Stimulated activated CD4-positive, alpha-beta T cell treated with anti-CD3 and anti-CD28 coated beads, Interleukin-4, amount 100 ng/mL, for 24 hours (primary cell): ENCODE results near the gene CTXND1.

Experiments
- DNase-seq: peaks from one replicate; pipeline ENCODE4 v3.0.0-alpha.2; 2020

Gene CTXND1

GRCh38 chr15:80180468-80180867, 71.5 kb downstream of the CTXND1 start:
- DNase-seq: no peak

GRCh38 chr15:80179935-80180334, 72.1 kb downstream of the CTXND1 start:
- DNase-seq: no peak

- no peak for DNase-seq
Observed at GRCh38 chr15:80179025-80179759, 72.8 kb downstream of the CTXND1 start.

- no peak for DNase-seq
Observed at GRCh38 chr15:80177156-80177555, 74.9 kb downstream of the CTXND1 start.

GRCh38 chr15:80176443-80176842, 75.6 kb downstream of the CTXND1 start:
- DNase-seq: no peak

GRCh38 chr15:80175436-80175835, 76.6 kb downstream of the CTXND1 start:
- DNase-seq: no peak

GRCh38 chr15:80174017-80174746, 77.8 kb downstream of the CTXND1 start:
- DNase-seq: no peak

- DNase-seq: peak; percentile 74
Observed at GRCh38 chr15:80173022-80173759, 78.8 kb downstream of the CTXND1 start.

GRCh38 chr15:80172401-80172800, 79.6 kb downstream of the CTXND1 start:
- DNase-seq: no peak

GRCh38 chr15:80171787-80172186, 80.2 kb downstream of the CTXND1 start:
- DNase-seq: no peak

GRCh38 chr15:80170596-80170995, 81.4 kb downstream of the CTXND1 start:
- no peak for DNase-seq

- no peak for DNase-seq
Observed at GRCh38 chr15:80169768-80170357, 82.2 kb downstream of the CTXND1 start.

GRCh38 chr15:80168421-80168820, 83.6 kb downstream of the CTXND1 start:
- DNase-seq: no peak

GRCh38 chr15:80167936-80168335, 84.1 kb downstream of the CTXND1 start:
- DNase-seq: no peak

GRCh38 chr15:80163897-80164296, 88.1 kb downstream of the CTXND1 start:
- no peak for DNase-seq

- DNase-seq: no peak
Observed at GRCh38 chr15:80163217-80163616, 88.8 kb downstream of the CTXND1 start.

- DNase-seq: no peak
Observed at GRCh38 chr15:80162059-80162554, 89.9 kb downstream of the CTXND1 start.

GRCh38 chr15:80161468-80162016, 90.5 kb downstream of the CTXND1 start:
- DNase-seq: no peak

- DNase-seq: peak; percentile 27
Observed at GRCh38 chr15:80160570-80161156, 91.3 kb downstream of the CTXND1 start.

GRCh38 chr15:80159811-80160569, 92.0 kb downstream of the CTXND1 start:
- no peak for DNase-seq

- no peak for DNase-seq
Observed at GRCh38 chr15:80159301-80159700, 92.7 kb downstream of the CTXND1 start.

- no peak for DNase-seq
Observed at GRCh38 chr15:80157215-80157614, 94.8 kb downstream of the CTXND1 start.
